Measurements from ENCODE around the gene FAM219A. TPM values are rescaled to one million over a fixed set of nuclear protein-coding genes. Genes with fewer than 3 reads are reported as not detected.
"Not testable (repeated sequence)": the region's sequence is repeated elsewhere in the genome, so short reads cannot be mapped to it uniquely, and the experiment has no call there.

FAM219A gene
- total RNA-seq, 2 experiments from 2014 or later: 12.3 to 13.2 TPM

GRCh38 chr9:34362614-34363214, 95.7 kb downstream of the FAM219A start:
- H3K4me3 Mint-ChIP-seq: no peak overlapping the region
- CTCF ChIA-PET: no interaction called here
- H3K27me3 Mint-ChIP-seq: no peaks in the 10 kb centered on the region
- no peaks in the 10 kb centered on the region for H3K9me3 Mint-ChIP-seq
- no peak for DNase-seq
- POLR2A ChIA-PET: interaction anchor here (2.0 kb wide), 1 partner anchor 11 kb away, joined by 6 read pairs; no protein-coding TSS in a partner anchor
- H3K36me3 Mint-ChIP-seq (ENCODE audit: low read depth): peaks cover 7% of the 10 kb centered on the region
- H3K4me1 Mint-ChIP-seq: peaks cover 11% of the 10 kb centered on the region
- no peak overlapping the region for H3K27ac Mint-ChIP-seq

GRCh38 chr9:34352957-34353356, 105.4 kb downstream of the FAM219A start:
- CTCF ChIA-PET, POLR2A ChIA-PET: not testable (repeated sequence)

GRCh38 chr9:34352122-34352652, 106.2 kb downstream of the FAM219A start:
- H3K4me1 Mint-ChIP-seq, H3K9me3 Mint-ChIP-seq, H3K27ac Mint-ChIP-seq, DNase-seq, H3K4me3 Mint-ChIP-seq, POLR2A ChIA-PET, H3K27me3 Mint-ChIP-seq: not testable (repeated sequence)
- H3K36me3 Mint-ChIP-seq (ENCODE audit: low read depth): peaks cover 17% of the 10 kb centered on the region
- CTCF ChIA-PET: interaction anchor here (0.6 kb wide), 1 partner anchor 235 kb away, joined by 7 read pairs; no protein-coding TSS in a partner anchor

More at GRCh38 chr9:34352957-34353356, 105.4 kb downstream of the FAM219A start:
- not testable (repeated sequence) for H3K27ac Mint-ChIP-seq, H3K4me1 Mint-ChIP-seq, H3K9me3 Mint-ChIP-seq, H3K27me3 Mint-ChIP-seq, H3K4me3 Mint-ChIP-seq, DNase-seq
- H3K36me3 Mint-ChIP-seq (ENCODE audit: low read depth): peaks cover 21% of the 10 kb centered on the region

- H3K36me3 Mint-ChIP-seq (ENCODE audit: low read depth): peaks cover 11% of the 10 kb centered on the region
- no peaks in the 10 kb centered on the region for H3K27me3 Mint-ChIP-seq
- H3K27ac Mint-ChIP-seq: no peak overlapping the region
- H3K9me3 Mint-ChIP-seq: no peaks in the 10 kb centered on the region
- H3K4me1 Mint-ChIP-seq: no peaks in the 10 kb centered on the region
- no peak for DNase-seq
- ChIA-PET POLR2A (no interaction called here), CTCF (interaction anchor here (0.6 kb wide), 1 partner anchor 9 kb away, joined by 3 read pairs; no protein-coding TSS in a partner anchor)
- no peak overlapping the region for H3K4me3 Mint-ChIP-seq
These were observed 109.0 kb downstream of the FAM219A start for GRCh38 chr9:34349324-34349723.

Other genes with a start within 250 kb of the FAM219A start
- gene KIF24, start 129.3 kb downstream of the FAM219A start, total RNA-seq: 1 to 10 TPM; 8.4 to 8.6 TPM
- 10 to 100 TPM; 33.3 to 35.0 TPM for gene NUDT2, start 129.0 kb downstream of the FAM219A start, total RNA-seq
- 1 to 10 TPM; 2.7 to 4.7 TPM for gene MYORG, start 81.7 kb downstream of the FAM219A start, total RNA-seq
- not detected for gene DNAI1, start 235 bp upstream of the FAM219A start, total RNA-seq
- not detected for gene ENHO, start 64.4 kb upstream of the FAM219A start, total RNA-seq
- gene CNTFR, start 131.2 kb upstream of the FAM219A start, total RNA-seq: not detected
- 10 to 100 TPM; 32.4 to 32.6 TPM for gene RPP25L, start 153.5 kb upstream of the FAM219A start, total RNA-seq
- 100 to 1,000 TPM; 143 to 144 TPM for gene DCTN3, start 161.9 kb upstream of the FAM219A start, total RNA-seq
- gene ARID3C, start 170.5 kb upstream of the FAM219A start, total RNA-seq: under 1 TPM; 0.15 to 0.18 TPM
- 10 to 100 TPM; 53.3 to 55.5 TPM for gene SIGMAR1, start 179.2 kb upstream of the FAM219A start, total RNA-seq
- 10 to 100 TPM; 95.2 to 95.6 TPM for gene GALT, start 188.1 kb upstream of the FAM219A start, total RNA-seq
- 10 to 100 TPM; 51.5 to 54.0 TPM for gene IL11RA, start 193.6 kb upstream of the FAM219A start, total RNA-seq
- not detected for gene CCL27, start 204.1 kb upstream of the FAM219A start, total RNA-seq
- gene CCL19, start 232.7 kb upstream of the FAM219A start, total RNA-seq: not detected